NCI-H82 treated with DMSO at 0.1 percent for 48 hours (cell line): ENCODE data around the gene CRTC3.
"Not testable (repeated sequence)": the region's sequence is repeated elsewhere in the genome, so short reads cannot be mapped to it uniquely, and the experiment has no call there.

Experiments used
- DNase-seq: peaks from one replicate; lab custom pipeline; 2025; ENCODE audit not compliant: unreplicated experiment; lab: John Stamatoyannopoulos, UW

CRTC3 gene

DNA sequence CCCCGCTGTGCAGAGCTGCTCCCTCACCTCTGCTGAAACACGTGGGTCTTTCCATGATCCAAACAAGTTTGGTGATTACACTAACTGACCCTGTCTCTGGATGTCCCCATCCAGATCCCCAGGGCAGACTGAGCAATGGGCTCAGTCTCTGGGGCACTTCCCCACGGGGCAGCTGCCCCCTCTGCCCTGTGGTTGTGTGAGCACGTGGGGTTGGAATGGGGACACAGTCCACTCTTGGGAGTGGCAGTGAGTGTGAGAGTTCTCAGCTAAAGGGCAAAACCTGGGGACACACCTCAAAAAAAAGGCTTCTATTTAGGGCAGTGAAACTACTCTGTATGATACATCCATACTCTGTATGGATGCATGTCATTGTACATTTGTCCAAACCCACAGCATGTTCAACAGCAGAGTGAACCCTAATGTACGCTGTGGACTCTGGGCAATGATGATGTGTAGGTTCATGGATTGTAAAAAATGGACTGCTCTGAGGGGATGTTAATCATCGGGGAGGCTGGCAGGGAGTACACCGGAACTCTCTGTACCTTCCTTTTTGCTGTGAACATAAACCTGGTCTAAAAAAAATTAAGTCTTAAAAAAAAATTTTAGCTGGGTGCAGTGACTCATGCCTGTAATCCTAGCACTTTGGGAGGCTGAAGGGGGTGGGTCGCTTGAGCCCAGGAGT, 137.5 kb downstream of the CRTC3 start:
- DNase-seq, result no peak

DNA sequence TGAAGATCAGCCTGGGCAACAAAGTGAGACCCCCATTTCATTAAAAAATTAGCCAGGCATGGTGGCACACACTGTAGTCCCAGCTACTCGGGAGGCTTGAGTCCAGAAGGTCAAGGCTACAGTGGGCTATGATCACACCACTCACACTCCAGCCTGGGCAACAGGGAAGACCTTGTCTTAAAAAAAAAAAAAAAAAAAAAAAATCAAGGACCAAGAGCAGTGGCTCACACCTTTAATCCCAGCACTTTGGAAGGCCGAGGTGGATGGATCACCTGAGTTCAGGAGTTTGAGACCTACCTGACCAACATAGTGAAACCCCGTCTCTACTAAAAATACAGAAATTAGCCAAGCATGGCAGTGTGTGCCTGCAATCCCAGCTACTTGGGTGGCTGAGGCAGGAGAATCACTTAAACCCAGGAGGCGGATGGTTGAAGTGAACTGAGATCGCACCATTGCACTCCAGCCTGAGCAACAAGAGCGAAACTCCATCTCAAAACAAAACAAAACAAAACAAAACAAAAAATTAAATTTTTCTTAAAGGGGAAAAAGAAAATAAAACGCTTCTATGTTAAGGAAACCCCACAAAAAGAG, 138.1 kb downstream of the CRTC3 start:
- DNase-seq, result not testable (repeated sequence)

DNA sequence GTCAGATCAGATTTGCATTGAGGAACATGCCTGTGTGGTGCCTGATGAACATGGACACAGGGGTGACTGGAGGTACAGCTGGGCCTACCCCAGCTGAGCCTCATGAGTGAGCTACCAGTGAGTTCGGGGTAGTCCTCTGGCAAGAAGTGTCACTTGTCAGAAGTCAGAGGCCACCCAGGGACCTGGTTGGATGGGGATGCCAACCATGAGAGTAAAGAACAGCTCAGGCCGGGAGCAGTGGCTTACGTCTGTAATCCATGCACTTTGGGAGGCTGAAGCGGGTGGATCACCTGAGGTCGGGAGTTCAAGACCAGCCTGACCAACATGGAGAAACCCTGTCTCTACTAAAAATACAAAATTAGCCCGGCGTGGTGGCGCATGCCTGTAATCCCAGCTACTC, 140.9 kb downstream of the CRTC3 start:
- not testable (repeated sequence) for DNase-seq

DNA sequence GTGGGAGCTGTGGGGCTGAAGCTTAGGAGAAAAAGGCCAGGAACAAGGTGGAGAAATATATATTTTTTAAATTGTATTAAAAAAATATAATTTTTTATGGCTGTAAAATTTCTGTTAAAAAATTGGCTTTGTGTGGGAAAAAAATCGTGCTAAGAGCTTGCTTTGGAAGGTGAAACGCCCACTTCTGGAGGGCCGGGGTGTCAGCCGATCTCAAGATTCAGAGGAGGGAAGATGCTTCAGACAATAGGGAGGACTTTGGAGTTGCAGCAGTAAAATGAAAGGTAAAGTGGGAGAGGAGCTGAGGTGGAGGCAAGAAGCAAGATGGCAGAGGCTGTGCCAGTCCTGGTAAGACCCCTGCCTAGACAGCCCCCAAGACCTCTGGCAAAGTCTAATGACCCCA, 141.5 kb downstream of the CRTC3 start:
- DNase-seq, result no peak

DNA sequence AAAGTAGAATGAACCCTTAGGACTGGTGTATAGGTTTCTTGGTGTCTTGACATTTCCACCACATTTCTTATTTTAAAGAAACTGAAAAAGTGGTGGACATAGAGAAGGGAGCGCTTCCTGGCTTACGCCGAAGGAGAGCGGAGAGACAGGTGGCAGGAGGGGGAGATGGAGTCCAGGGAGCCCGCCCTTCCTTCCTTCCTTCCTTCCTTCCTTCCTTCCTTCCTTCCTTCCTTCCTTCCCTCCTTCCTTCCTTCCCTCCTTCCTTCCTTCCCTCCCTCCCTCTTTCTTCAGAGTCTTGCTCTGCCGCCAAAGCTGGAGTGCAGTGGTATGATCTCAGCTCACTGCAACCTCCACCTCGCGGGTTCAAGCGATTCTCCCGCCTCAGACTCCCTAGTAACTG, 143.6 kb downstream of the CRTC3 start:
- not testable (repeated sequence) for DNase-seq

DNA sequence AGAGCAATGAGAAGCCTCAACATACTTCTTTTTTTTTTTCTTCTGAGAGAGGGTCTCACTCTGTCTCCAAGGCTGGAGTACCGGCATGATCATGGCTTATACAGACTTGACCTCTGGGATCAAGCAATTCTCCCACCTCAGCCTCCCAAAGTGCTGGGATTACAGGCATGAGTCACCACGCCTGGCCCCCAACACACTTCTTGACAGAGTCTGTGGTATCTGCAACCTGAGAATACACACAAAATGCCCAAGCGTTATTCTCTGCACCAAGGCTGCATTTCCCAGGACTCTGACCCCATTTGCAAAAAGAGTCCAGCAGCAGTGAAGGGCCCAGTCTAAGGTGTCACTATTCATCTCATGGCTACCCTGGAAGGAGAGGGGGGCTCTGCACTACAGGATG, 144.8 kb downstream of the CRTC3 start:
- DNase-seq, result no peak

DNA sequence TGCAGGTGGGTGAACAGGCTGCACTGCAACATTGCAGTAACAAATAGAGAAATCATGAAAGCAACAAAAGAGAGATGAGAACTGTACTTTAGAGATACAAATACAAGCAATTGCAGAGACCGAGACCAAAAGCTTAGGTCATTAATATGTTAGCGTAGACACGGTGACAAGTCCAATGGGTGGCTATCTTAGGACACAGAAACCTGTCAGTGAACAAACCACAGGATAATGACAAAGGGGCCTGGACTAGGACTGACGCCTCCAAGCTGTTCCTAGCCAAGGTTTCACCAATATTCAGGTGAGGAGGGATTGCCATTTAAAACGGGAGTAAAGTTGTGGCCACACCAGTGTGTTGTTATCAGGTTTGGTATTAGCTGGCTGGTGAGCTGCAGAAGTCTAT, 145.7 kb downstream of the CRTC3 start:
- DNase-seq, result no peak

DNA sequence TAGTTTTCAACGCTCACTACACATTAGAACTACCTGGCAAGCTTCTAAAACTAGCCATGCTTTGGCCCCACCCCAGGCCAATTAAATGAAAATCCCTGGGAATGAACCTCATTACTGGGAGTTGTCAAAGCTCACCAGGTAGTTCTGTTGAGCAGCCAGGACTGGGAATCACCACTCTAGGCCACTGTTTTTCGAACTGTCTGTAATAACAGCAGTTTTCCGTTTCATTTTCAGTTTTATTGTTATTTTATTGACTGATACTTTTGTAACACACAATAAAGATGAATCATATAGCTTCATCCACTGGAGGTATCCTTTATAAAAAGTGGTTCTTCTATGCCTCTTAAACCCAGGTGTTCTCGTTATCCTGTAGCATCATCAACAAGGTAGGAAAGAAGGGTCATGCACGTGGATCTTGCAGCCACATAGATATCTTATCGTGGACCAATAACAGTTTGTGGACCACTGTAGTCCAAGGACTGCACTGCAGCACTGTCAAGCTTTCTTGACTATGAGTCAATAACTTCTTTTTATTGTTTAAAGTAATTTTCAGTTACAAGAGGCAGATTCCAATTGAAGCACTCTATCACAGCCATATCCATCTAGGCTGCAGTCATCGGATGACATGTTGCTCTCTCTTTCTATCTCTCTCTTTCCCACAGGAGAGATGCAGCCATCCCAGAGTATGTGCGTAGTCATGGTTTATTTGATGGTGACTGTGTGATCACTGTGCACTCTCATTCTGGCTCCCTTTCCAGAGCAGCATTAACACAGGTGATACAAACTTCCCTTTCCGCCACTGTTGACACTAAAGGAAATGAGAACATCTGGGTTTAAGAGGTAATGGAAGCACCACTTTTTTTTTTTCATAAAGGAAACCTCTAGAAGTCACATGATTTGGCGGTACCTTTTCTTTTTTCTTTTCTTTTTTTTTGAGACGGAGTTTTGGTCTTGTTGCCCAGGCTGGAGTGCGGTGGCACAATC, 148.4 kb downstream of the CRTC3 start:
- no peak for DNase-seq

DNA sequence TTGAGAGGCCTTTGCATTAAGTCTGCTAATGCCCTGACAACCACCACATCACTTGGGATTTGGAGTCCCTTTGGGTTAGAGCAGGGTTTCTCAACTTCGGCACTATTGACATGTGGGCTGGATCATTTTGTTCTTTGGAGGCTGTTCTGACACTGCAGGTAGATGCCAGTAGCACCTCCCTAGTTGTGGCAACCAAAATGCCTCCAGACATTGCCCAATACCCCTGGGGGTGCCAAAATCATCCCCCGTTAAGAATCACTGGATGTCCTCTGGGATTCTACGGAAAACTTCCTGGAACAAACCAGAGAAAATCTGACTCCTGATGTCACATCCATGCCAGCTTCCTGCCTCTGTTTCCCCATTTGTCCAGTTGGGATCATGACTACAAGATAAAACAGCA, 150.2 kb downstream of the CRTC3 start:
- no peak for DNase-seq

DNA sequence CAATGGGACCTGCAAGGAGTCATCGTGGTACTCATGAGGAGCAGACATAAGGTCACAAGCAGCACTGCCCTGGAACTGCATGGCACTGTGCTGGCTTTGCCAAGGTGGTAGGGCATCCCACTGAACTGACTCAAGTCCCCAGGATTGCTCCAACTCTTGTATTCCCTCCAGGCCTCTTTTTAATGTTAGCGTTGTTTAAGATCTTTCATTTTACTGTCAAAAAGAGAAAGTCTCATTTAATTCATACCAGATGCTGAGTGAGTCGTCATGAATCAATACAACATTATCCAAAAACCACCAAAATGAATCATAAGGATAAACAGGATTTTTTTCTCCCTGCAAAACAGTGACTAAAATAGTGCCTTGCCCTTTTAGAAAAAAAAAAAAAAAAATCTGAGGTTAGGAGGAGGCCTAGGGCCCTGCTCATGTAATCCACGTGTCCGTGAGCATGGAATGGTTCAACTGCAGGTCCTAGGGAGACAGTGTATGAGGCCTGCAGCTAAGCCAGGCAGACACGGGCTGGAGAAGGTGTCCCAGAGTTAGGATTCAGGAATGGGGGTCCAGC, 150.7 kb downstream of the CRTC3 start:
- DNase-seq, result no peak

DNA sequence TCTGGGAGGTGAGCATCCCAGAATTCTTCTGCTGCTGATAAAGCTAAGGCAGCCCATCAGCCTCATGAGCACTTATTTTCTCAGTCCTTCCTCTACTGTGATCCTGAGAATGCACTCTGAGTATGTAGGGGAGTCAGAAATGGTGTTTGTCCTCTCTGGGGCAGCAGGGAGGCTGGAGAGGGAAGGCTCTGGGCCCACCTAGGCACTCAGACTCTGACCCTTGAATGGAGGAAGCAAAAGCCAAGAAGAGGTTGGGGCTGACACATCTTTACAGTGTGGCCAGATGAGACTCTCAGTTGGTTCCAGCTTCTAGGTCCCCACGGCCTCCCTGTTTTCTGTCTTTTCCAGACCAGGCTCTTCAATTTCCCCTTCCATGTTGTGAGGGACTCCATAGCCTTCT, 151.3 kb downstream of the CRTC3 start:
- no peak for DNase-seq

DNA sequence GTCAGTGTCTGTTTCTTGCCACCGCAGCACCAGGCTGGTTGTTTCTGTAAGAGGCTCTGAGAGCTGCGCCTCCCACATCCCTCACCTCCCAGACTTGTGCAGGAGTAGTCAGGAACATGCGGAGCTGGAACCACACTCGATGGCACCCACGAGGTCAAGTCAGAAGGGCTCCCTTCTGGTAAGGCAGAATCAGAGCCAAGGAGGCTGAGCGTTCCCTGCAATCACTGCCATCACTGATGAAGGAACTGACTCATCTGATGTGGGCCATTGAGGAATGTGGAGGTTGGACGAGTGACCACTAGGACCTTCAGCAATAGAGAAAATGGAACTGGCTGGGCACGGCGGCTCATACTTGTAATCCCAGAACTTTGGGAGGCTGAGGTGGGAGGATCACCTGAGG, 151.8 kb downstream of the CRTC3 start:
- DNase-seq, result no peak

DNA sequence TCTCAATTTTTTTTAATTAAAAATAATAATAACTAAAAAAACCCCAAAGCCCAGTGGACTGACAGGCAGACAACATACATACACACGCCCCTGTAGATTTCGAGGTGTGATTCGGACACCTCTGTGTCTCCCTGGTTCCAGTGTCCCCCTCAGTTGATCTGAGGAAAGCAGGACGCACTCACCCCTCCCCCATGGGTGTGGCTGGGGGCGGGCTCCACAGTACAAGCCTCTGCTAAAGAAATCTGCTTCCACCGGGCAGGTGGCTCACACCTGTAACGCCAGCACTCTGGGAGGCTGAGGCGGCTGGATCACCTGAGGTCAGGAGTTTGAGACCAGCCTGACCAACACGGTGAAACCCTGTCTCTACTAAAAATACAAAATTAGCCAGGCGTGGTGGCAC, 153.6 kb downstream of the CRTC3 start:
- no peak for DNase-seq

DNA sequence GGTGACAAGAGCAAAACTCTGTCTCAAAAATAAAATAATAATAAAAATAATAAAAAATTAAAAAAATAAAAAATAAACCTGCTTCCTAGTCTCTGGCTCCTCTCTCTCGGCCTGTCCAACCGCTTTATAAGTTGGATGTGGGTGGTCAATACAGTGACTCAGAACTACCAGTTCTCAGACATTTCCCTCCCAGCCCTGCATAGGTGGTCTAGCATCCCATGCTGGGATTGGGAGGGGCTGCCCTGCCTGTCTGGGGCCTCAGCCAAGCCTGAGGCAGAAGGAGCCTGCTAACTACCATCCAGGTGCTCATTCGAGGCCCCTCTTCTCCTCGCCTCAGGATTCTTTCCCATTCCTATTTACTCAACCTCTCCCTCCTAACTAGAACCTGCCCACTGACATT, 154.2 kb downstream of the CRTC3 start:
- DNase-seq, result no peak

DNA sequence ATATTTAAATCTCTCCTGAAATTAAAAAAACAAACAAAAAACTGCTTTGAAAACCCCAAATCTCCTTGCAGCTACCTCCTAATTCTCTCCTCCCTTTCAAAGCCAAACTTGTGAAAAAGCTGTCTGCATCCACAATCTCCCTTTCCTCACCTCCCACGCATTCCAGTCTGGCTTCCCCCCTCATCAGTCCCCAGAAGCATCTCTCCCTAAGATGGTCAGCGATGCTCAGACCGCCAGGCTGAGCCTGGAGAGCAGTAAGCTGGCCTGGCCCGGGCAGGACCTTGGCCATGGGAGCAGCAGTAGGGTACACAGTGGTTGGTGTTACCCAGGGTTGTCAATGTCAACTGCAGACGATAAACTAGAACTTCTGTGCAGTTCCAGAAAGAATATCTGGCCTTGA, 154.6 kb downstream of the CRTC3 start:
- DNase-seq, result no peak

DNA sequence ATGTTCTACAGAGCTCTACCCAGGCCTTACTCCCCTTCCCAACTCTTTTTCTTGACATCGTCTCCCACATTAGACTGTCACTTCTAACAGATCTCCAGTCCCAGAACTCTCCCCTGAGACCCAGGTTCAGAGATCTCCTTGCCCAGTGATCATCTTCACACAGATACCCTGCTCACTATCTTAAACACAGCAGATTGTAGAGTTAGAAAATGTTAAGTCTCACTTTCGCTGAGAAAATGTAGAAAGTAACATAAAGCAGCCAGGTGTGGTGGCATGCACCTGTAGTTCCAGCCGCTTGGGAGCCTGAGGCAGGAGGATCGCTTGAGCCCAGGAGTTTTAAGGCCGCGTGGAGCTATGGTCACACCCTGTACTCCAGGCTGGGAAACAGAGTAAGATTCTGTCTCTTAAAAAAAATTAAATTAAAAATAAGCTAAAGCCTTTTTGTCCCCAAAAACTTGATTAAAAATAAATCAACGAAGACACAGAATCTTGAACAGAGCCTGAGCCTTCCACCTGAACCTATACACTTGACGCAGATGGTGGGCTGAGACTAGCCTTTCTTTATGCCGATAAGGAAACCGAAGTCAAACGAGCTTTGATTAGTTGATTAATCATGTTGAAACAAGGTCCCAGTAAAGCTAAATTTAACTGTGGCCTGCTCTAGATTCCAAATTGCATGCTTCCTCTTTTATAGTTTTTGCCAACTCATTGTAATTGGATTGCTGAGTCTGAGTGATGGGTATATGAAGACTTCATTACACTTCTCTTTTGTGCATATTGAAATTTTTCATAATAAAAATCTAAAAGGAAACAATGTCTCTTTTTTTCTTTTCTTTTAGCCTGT, 156.1 kb downstream of the CRTC3 start:
- no peak for DNase-seq

DNA sequence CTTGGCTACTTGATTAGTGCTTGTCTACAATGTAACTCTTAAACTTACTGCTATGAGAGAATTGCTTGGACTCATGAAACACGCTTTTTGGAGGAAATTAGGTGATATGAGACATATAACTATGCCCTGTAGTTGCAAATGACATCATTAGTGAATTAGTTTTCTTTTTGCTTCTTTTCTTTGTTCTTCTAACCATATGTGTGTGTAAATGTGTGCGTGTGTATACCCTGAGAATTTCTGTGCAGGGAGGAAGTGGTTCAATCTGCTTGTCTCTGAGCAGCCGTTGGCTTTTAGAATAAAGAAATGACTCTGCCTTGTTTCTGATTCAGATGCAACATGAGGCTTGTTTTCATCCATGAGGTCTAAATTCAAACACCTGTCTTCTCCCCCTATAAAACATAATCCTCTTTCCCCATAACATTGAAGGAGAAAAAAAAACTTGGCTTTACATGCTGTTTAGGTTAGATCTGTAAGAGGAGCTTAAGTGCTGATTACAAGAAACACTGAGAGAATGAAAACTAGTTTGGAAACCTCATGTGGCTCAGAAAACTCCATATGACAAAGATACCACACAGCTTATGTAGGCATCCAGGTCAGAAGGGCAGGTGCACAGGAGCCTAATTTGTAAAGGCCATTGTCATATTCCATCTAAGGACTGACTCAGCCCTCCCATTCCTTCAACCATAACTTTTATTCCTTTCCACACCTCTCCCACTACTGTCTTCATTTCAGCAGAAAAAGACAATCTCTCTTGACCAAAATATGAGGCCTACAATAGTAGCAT, 156.9 kb downstream of the CRTC3 start:
- peak; percentile 95 for DNase-seq

DNA sequence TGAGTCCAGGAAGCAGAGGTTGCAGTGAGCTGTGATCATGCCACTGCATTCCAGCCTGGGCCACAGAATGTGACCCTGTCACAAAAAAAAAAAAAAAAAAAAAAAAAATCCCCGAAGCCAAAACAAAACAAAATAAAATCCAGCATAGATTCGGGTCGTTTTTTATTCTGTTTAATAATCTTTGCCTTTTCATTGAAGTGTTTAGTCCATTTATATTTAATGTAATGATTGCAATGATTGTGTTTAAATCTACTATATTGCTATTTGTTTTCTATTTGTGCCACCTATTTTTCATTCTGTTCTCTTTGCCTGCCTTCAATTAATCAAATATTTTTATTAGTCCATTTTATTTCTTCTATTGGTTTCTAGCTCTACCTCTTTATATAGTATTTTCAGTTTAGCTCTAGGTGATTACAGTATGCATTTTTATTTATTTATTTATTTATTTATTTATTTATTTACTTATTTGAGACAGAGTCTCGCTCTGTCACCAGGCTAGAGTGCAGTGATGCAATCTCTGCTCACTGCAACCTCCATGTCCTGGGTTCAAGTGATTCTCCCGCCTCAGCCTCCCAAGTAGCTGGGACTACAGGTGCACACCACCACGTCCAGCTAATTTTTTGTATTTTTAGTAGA, 159.7 kb downstream of the CRTC3 start:
- DNase-seq, result not testable (repeated sequence)

DNA sequence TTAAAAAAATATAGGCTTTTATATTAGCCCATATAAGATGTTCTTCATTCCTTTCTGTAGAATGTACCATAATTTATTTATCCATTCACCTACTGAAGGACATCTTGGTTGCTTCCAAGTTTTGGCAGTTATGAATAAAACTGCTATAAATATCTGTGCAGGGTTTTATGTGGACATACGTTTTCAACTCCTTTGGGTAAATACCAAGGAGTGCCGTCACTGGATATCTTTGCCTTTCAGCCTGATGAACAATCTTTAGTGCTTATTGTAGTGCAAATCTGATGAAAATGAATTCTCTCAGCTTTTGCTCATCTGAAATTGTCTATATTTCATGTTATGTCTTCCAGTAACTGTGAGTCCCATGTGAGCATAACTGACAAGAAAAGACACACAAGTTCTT, 160.9 kb downstream of the CRTC3 start:
- DNase-seq, result no peak
